ENCODE data around the gene SCAF4. TPM values are rescaled to one million over a fixed set of nuclear protein-coding genes. Genes with fewer than 3 reads are reported as not detected.

SCAF4 gene
- total RNA-seq, 2 donors from 2014 or later, result 12.6 to 29.5 TPM

DNA sequence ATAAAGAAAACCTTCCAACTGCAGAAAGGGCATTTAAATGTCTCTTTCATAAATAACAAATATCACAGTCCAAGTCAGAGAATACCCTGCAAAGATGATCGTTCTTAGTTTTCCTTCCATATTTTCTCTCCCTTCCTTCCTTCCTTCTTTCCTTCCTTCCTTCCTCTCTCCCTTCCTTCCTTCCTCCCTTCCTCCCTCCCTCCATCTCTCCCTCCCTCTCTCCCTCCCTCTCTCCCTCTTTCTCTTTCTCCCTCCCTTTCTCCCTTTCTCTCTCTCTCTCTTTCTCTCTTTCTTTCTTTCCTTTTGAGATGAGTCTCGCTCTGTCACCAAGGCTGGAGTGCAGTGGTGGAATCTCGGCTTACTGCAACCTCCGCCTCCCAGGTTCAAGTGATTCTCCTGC, 29.0 kb upstream of the SCAF4 start:
- no peak for DNase-seq (ENCODE audit: low spot score)
- 90% methylated on average over 4 of the region's 4 CpGs for WGBS
- no peaks in the 10 kb centered on the region for H3K36me3 ChIP-seq
- no peaks in the 10 kb centered on the region for H3K9me3 ChIP-seq
- no peaks in the 10 kb centered on the region for H3K27me3 ChIP-seq (replicated peaks; ENCODE audit: insufficient read depth)
- H3K4me3 ChIP-seq, result no peak overlapping the region
- intact Hi-C loops (cut with DNase I), result no loop called here
- TF ChIP-seq POLR2AphosphoS5 (IDR thresholded peaks at IDR 0.05) (no peak), POLR2A (IDR thresholded peaks at IDR 0.05) (no peak)
- TF ChIP-seq, protein P1, sequence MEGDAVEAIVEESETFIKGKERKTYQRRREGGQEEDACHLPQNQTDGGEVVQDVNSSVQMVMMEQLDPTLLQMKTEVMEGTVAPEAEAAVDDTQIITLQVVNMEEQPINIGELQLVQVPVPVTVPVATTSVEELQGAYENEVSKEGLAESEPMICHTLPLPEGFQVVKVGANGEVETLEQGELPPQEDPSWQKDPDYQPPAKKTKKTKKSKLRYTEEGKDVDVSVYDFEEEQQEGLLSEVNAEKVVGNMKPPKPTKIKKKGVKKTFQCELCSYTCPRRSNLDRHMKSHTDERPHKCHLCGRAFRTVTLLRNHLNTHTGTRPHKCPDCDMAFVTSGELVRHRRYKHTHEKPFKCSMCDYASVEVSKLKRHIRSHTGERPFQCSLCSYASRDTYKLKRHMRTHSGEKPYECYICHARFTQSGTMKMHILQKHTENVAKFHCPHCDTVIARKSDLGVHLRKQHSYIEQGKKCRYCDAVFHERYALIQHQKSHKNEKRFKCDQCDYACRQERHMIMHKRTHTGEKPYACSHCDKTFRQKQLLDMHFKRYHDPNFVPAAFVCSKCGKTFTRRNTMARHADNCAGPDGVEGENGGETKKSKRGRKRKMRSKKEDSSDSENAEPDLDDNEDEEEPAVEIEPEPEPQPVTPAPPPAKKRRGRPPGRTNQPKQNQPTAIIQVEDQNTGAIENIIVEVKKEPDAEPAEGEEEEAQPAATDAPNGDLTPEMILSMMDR (IDR thresholded peaks at IDR 0.05), result no peak
- no peak overlapping the region for H3K27ac ChIP-seq
- no peaks in the 10 kb centered on the region for H3K4me1 ChIP-seq (replicated peaks)

DNA sequence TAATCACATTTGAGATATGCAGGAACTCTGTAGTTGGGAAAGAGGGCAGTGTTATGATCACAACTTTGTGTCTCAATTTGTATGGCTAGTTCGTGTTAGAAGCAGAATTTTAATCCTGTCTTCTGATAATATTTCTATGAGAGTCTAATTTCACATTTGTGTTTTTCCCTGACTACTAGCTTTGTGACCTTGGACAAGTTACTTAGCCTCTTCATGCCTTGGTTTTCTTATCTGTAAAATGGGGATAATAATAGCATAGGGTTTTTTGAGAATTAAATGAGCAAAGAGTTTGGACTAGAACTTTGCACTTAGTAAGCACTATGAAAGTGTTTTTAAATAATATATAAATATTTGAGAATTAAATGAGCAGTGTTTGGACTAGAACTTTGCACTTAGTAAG, 24.9 kb upstream of the SCAF4 start:
- Histone ChIP-seq H3K9me3 (no peaks in the 10 kb centered on the region), H3K4me1 (replicated peaks) (no peaks in the 10 kb centered on the region), H3K27ac (no peak overlapping the region), H3K4me3 (no peak overlapping the region), H3K27me3 (replicated peaks; ENCODE audit: insufficient read depth) (no peaks in the 10 kb centered on the region), H3K36me3 (no peaks in the 10 kb centered on the region)
- intact Hi-C loops (cut with DNase I), result no loop called here
- 84% methylated on average over 1 of the region's 1 CpG for WGBS
- DNase-seq (ENCODE audit: low spot score), result no peak
- TF ChIP-seq, protein P1 (IDR thresholded peaks at IDR 0.05), result no peak
- TF ChIP-seq POLR2AphosphoS5 (IDR thresholded peaks at IDR 0.05) (no peak), POLR2A (IDR thresholded peaks at IDR 0.05) (no peak)

DNA sequence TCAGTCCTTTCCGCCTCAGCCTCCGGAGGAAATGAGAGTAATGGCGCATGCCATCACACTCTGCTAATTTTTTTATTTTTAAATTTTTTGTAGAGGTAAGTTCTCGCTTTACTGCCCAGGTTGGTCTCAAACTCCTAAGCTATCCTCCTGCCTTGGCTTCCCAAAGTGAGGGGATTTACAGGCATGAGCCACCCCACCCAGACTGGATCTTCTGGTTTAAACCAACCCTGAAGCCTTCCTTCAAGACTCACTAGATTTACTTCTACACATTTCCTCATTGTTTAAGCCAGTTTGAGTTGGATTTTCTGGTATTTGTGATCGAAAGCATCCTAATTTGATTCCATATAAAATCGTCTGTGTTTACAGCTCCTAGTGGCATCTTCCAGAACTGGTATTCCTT, 23.1 kb upstream of the SCAF4 start:
- intact Hi-C loops (cut with DNase I), result no loop called here
- WGBS, result 78% methylated on average over 6 of the region's 6 CpGs

DNA sequence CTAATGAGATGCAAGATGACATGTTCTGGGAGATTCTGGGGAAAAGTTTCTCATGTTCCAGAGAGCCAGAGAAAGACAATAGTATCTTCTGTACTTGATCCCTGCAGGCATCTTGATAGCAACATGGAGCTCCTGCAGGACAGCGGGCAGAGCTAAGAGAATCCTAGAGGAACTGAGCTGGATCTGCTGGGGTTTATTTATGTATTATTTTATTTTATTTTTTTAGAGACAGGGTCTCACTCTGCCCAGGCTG, 22.7 kb upstream of the SCAF4 start:
- Histone ChIP-seq H3K4me1 (replicated peaks) (no peaks in the 10 kb centered on the region), H3K36me3 (no peaks in the 10 kb centered on the region), H3K27me3 (replicated peaks; ENCODE audit: insufficient read depth) (no peaks in the 10 kb centered on the region), H3K9me3 (no peaks in the 10 kb centered on the region), H3K4me3 (no peak overlapping the region), H3K27ac (no peak overlapping the region)
- intact Hi-C loops (cut with DNase I), result no loop called here
- TF ChIP-seq POLR2AphosphoS5 (IDR thresholded peaks at IDR 0.05), result no peak
- no peak for TF ChIP-seq POLR2A (IDR thresholded peaks at IDR 0.05)
- TF ChIP-seq, protein P1 (IDR thresholded peaks at IDR 0.05), result no peak
- 100% methylated on average over 1 of the region's 1 CpG for WGBS
- DNase-seq (ENCODE audit: low spot score), result no peak

More for the DNA sequence above, 23.1 kb upstream of the SCAF4 start:
- TF ChIP-seq POLR2AphosphoS5 (IDR thresholded peaks at IDR 0.05), result no peak
- TF ChIP-seq, protein P1 (IDR thresholded peaks at IDR 0.05), result no peak
- no peak for TF ChIP-seq POLR2A (IDR thresholded peaks at IDR 0.05)
- Histone ChIP-seq H3K4me3 (no peak overlapping the region), H3K27ac (no peak overlapping the region), H3K9me3 (no peaks in the 10 kb centered on the region), H3K27me3 (replicated peaks; ENCODE audit: insufficient read depth) (no peaks in the 10 kb centered on the region), H3K4me1 (replicated peaks) (no peaks in the 10 kb centered on the region), H3K36me3 (no peaks in the 10 kb centered on the region)
- DNase-seq (ENCODE audit: low spot score), result no peak

DNA sequence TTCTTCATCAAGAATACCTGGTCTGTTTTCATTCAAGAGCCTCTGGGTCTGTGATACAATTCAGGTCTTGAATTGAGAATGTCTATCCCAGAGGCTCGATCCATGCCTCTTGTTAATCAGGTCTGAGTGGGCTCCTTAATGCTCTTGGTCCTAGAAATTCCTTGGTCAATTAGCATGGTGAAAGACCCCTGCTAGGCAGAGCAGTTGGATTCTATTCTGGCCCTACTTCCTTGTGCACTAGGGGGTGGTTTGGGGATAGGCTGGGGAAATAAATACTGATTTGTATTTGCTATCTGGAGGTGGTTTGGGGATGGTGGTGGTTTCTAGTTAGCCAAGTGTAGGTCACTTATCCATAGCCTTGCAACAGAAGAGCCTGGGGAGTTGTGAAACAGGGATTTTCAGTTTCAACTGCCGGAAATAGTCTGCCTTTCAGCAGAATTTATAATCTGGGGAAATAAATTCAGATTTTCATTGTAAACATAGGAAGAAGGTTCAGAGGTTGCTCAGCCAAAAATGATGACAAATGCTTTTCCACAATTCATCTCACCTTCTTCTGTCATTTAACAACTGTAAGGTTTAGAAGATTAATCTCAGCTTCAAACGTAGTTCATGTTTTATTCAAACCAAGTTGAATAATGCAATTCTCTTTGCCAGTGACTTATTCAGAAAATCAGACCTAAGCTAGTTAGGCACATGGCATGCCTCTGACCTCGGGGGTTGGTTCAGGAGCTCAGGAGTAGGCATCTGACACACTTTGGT, 22.2 kb upstream of the SCAF4 start:
- no peaks in the 10 kb centered on the region for H3K9me3 ChIP-seq
- no peak overlapping the region for H3K27ac ChIP-seq
- DNase-seq (ENCODE audit: low spot score), result no peak
- 68% methylated on average over 4 of the region's 4 CpGs for WGBS
- intact Hi-C loops (cut with DNase I), result no loop called here
- H3K27me3 ChIP-seq (replicated peaks; ENCODE audit: insufficient read depth), result no peaks in the 10 kb centered on the region
- H3K4me3 ChIP-seq, result no peak overlapping the region
- no peaks in the 10 kb centered on the region for H3K36me3 ChIP-seq
- H3K4me1 ChIP-seq (replicated peaks), result no peaks in the 10 kb centered on the region
- TF ChIP-seq, protein P1 (IDR thresholded peaks at IDR 0.05), result no peak
- TF ChIP-seq POLR2A (IDR thresholded peaks at IDR 0.05), result no peak
- TF ChIP-seq POLR2AphosphoS5 (IDR thresholded peaks at IDR 0.05), result no peak

Measured in prostate gland (tissue), 2 donors.